SHP77 (cell line): ENCODE results near the gene NLK.

Experiments used
- DNase-seq, 2 experiments: peaks; one replicate each; lab custom pipeline; 2025; lab: John Stamatoyannopoulos, UW

Gene NLK

GRCh38 chr17:28040406-28040805 lies 2.1 kb upstream of the NLK start:
- DNase-seq, result no peak

GRCh38 chr17:28041068-28041843 lies 1.2 kb upstream of the NLK start:
- DNase-seq, result peak; percentile 97 to 99

- no peak for DNase-seq
These were observed 427 bp upstream of the NLK start for GRCh38 chr17:28041844-28042656.

GRCh38 chr17:28042721-28043291 lies 329 bp downstream of the NLK start:
- DNase-seq, result no peak

- no peak for DNase-seq
These were observed 819 bp downstream of the NLK start for GRCh38 chr17:28043296-28043695.

- no peak for DNase-seq
These were observed 1.3 kb downstream of the NLK start for GRCh38 chr17:28043741-28044140.

GRCh38 chr17:28045304-28045703 lies 2.8 kb downstream of the NLK start:
- DNase-seq, result no peak

- no peak for DNase-seq
These were observed 3.8 kb downstream of the NLK start for GRCh38 chr17:28046034-28046825.

GRCh38 chr17:28047806-28048205 lies 5.3 kb downstream of the NLK start:
- DNase-seq, result no peak

GRCh38 chr17:28049071-28049470 lies 6.6 kb downstream of the NLK start:
- DNase-seq, result no peak

GRCh38 chr17:28053044-28053670 lies 10.7 kb downstream of the NLK start:
- DNase-seq, result no peak

GRCh38 chr17:28053725-28054124 lies 11.2 kb downstream of the NLK start:
- DNase-seq, result no peak

- no peak for DNase-seq
These were observed 13.2 kb downstream of the NLK start for GRCh38 chr17:28055546-28056275.

GRCh38 chr17:28056276-28056620 lies 13.8 kb downstream of the NLK start:
- no peak for DNase-seq

- no peak for DNase-seq
These were observed 15.3 kb downstream of the NLK start for GRCh38 chr17:28057731-28058246.

- DNase-seq, result no peak
These were observed 17.2 kb downstream of the NLK start for GRCh38 chr17:28059675-28060074.

GRCh38 chr17:28065706-28066105 lies 23.2 kb downstream of the NLK start:
- no peak for DNase-seq

- no peak for DNase-seq
These were observed 26.6 kb downstream of the NLK start for GRCh38 chr17:28069061-28069460.

GRCh38 chr17:28071179-28071578 lies 28.7 kb downstream of the NLK start:
- DNase-seq, result no peak

- DNase-seq, result no peak
These were observed 29.6 kb downstream of the NLK start for GRCh38 chr17:28071891-28072606.
